Spleen (tissue), 11 donors: ENCODE results near the gene TFPT. TPM values are rescaled to one million over a fixed set of nuclear protein-coding genes. Genes with fewer than 3 reads are reported as not detected.
A peak's percentile ranks its signal among the peaks of the same experiment; 100 is the strongest.

Experiments
- DNase-seq: peaks from one replicate; pipeline ENCODE4 v3.0.0-alpha.2; 2020
- H3K27ac ChIP-seq, 8 donors: fragments of 200-600 bp; sonication (generic) in 7 of 8; 1 replicate in 4 of 8; 2 replicates in 4 of 8; pipeline versions ENCODE4 v1.5.0 to v1.8.0; 2016 to 2021; ENCODE audit warnings: inconsistent platforms in 4 of 8, mild to moderate bottlenecking in 4 of 8, moderate library complexity in 1 of 8
- H3K27me3 ChIP-seq, 7 donors: fragments of 200-600 bp; sonication (generic) in 6 of 7; replicated peaks in 1 of 7; 1 replicate in 4 of 7; 2 replicates in 3 of 7; pipeline versions ENCODE4 v1.5.0 to v1.8.0; 2016 to 2021; ENCODE audit warnings: inconsistent platforms in 3 of 7, mild to moderate bottlenecking in 1 of 7
- H3K36me3 ChIP-seq, 6 donors: fragments of 200-600 bp; sonication (generic) in 5 of 6; 1 replicate in 4 of 6; 2 replicates in 2 of 6; pipeline versions ENCODE4 v1.5.0 to v1.8.0; 2016 to 2021; ENCODE audit warnings: inconsistent platforms in 2 of 6
- H3K4me1 ChIP-seq, 6 donors: fragments of 200-600 bp; sonication (generic) in 5 of 6; 1 replicate in 3 of 6; 2 replicates in 3 of 6; pipeline versions ENCODE4 v1.5.0 to v1.8.0; 2016 to 2021; ENCODE audit warnings: inconsistent platforms in 3 of 6
- H3K4me3 ChIP-seq, 8 donors: fragments of 200-600 bp; sonication (generic) in 7 of 8; 1 replicate in 4 of 8; 2 replicates in 4 of 8; pipeline versions ENCODE4 v1.5.0 to v1.8.0; 2016 to 2021; ENCODE audit warnings: inconsistent platforms in 4 of 8, mild to moderate bottlenecking in 4 of 8, moderate library complexity in 2 of 8
- H3K9me3 ChIP-seq, 8 donors: fragments of 200-600 bp; sonication (generic) in 7 of 8; 1 replicate in 4 of 8; 2 replicates in 4 of 8; pipeline versions ENCODE4 v1.5.0 to v1.8.0; 2016 to 2021; ENCODE audit warnings: inconsistent platforms in 4 of 8
- CTCF ChIP-seq, 11 experiments: fragments of 200-600 bp in 7 of 11; fragments of 450-650 bp in 4 of 11; sonication (generic) in 4 of 11; IDR thresholded peaks in 8 of 11; conservative IDR thresholded peaks in 3 of 11; 1 replicate in 7 of 11; 2 replicates in 4 of 11; pipeline versions ENCODE4 v1.4.0 to v1.8.0; 2016 to 2021; ENCODE audit warnings: antibody characterized with exemption in 11 of 11, inconsistent platforms in 4 of 11, mild to moderate bottlenecking in 1 of 11
- POLR2A ChIP-seq, 3 donors: fragments of 450-650 bp; IDR thresholded peaks; one replicate each; pipeline ENCODE4 v1.5.1; 2017; ENCODE audit warnings: antibody characterized with exemption in 3 of 3, mild to moderate bottlenecking in 1 of 3
- POLR2AphosphoS5 ChIP-seq, 3 donors: sonication (generic); formaldehyde crosslinking; IDR thresholded peaks; one replicate each; pipeline ENCODE4 v1.5.1; 2017; ENCODE audit warnings: antibody characterized with exemption in 3 of 3
- WGBS, 5 donors: extraction: QIAGEN DNeasy Blood & Tissue Kit in 3 of 5; methylation state at CpG; one replicate each; pipeline versions ENCODE4 v1.1.5 to v1.1.7; 2013 to 2018; 5-methylcytosine and 5-hydroxymethylcytosine counted together
- intact Hi-C: fragments of 100-400 bp; cut with DNase I; formaldehyde crosslinking; loops from one replicate; pipeline ENCODE4 v1.15.0; 2023; ENCODE audit warnings: low total_unique reads
- polyA plus RNA-seq, 3 donors: library from polyadenylated mRNA; stranded (reverse); fragments of 200-250 nt; gene quantifications; one replicate each; pipeline ENCODE4 v1.2.1, GENCODE V29; 2013
- total RNA-seq, 7 donors: library from RNA; depleted of rRNA in 3 of 7; stranded (reverse); fragments of >200 nt in 3 of 7; fragmentation: NEBNext Ultra II Directional in 4 of 7; extraction: Animal tissue kit (Norgen Biotek cat#: 25700) in 4 of 7; gene quantifications; one replicate each; pipeline versions ENCODE4 v1.1.0 to v1.2.1, GENCODE V29; 2016 to 2021
- donor health status: healthy with polysubstance abuse.
- donor health status: DM: no; HTN: no; CAD: no; lungs with moderate emphysema.
- donor health status: DM: no; HTN: no; CAD: no.
- donor health status: Bipolar disorder and iron deficiency.
- donor health status: healthy.
- donor health status: DM: no; HTN: no; CAD: no.
- donor health status: DM: yes; HTN: yes; CAD: no.

The TFPT gene
- total and polyA plus RNA-seq, 10 donors = 16.5 to 36.5 (median 21.8) TPM

GRCh38 chr19:54108496-54108895 is 7.0 kb downstream of the TFPT start:
- Histone ChIP-seq H3K27me3 (no peaks in the 10 kb centered on the region), H3K4me1 (peaks cover 4 to 35% (median 12%) of the 10 kb centered on the region in 6 donors), H3K36me3 (peaks cover 0 to 94% (median 60%) of the 10 kb centered on the region in 6 donors), H3K4me3 (no peak overlapping the region), H3K27ac (no peak overlapping the region), H3K9me3 (no peaks in the 10 kb centered on the region)
- WGBS, 5 donors = 79 to 88% (median 81%) methylated on average over 5 to 7 of the region's 7 CpGs
- TF ChIP-seq POLR2AphosphoS5 (IDR thresholded peaks at IDR 0.05) (no peak), CTCF (IDR thresholded peaks at IDR 0.05 in 8 of 11, conservative IDR thresholded peaks at IDR 0.05 in 3 of 11) (no peak), POLR2A (IDR thresholded peaks at IDR 0.05) (no peak)
- intact Hi-C loops = no loop called here
- DNase-seq = no peak

- Histone ChIP-seq H3K27ac (no peak overlapping the region), H3K4me1 (peaks cover 7 to 35% (median 14%) of the 10 kb centered on the region in 6 donors), H3K4me3 (no peak overlapping the region), H3K36me3 (peaks cover 0 to 88% (median 60%) of the 10 kb centered on the region in 6 donors), H3K27me3 (no peaks in the 10 kb centered on the region), H3K9me3 (no peaks in the 10 kb centered on the region)
- 85 to 89% (median 87%) methylated on average over 18 to 21 of the region's 21 CpGs for WGBS, 5 donors
- intact Hi-C loops = no loop called here
- TF ChIP-seq POLR2AphosphoS5 (IDR thresholded peaks at IDR 0.05) = peak in 1 of 3 donors; percentile 50
- TF ChIP-seq CTCF (IDR thresholded peaks at IDR 0.05 in 8 of 11, conservative IDR thresholded peaks at IDR 0.05 in 3 of 11) = no peak
- no peak for TF ChIP-seq POLR2A (IDR thresholded peaks at IDR 0.05)
- peak; percentile 69 for DNase-seq
Observed at GRCh38 chr19:54107876-54108490, 7.5 kb downstream of the TFPT start.

- intact Hi-C loops = no loop called here
- no peak for TF ChIP-seq POLR2AphosphoS5 (IDR thresholded peaks at IDR 0.05)
- no peak for TF ChIP-seq POLR2A (IDR thresholded peaks at IDR 0.05)
- no peak for TF ChIP-seq CTCF (IDR thresholded peaks at IDR 0.05 in 8 of 11, conservative IDR thresholded peaks at IDR 0.05 in 3 of 11)
- peaks cover 0 to 76% (median 56%) of the 10 kb centered on the region in 6 donors for H3K36me3 ChIP-seq
Observed at GRCh38 chr19:54106716-54107115, 8.7 kb downstream of the TFPT start.

GRCh38 chr19:54105796-54106195 is 9.7 kb downstream of the TFPT start:
- intact Hi-C loops = no loop called here
- DNase-seq = peak; percentile 63
- TF ChIP-seq POLR2AphosphoS5 (IDR thresholded peaks at IDR 0.05) (no peak), POLR2A (IDR thresholded peaks at IDR 0.05) (no peak), CTCF (IDR thresholded peaks at IDR 0.05 in 8 of 11, conservative IDR thresholded peaks at IDR 0.05 in 3 of 11) (no peak)
- no peak overlapping the region for H3K27ac ChIP-seq
- H3K9me3 ChIP-seq = no peaks in the 10 kb centered on the region
- H3K4me3 ChIP-seq = no peak overlapping the region
- 91 to 97% (median 93%) methylated on average over 10 of the region's 10 CpGs for WGBS, 5 donors
- H3K36me3 ChIP-seq = peaks cover 0 to 66% (median 51%) of the 10 kb centered on the region in 6 donors
- no peaks in the 10 kb centered on the region for H3K27me3 ChIP-seq
- H3K4me1 ChIP-seq = peaks cover 7 to 54% (median 24%) of the 10 kb centered on the region in 6 donors

More at GRCh38 chr19:54106716-54107115, 8.7 kb downstream of the TFPT start:
- Histone ChIP-seq H3K27me3 (no peaks in the 10 kb centered on the region), H3K9me3 (no peaks in the 10 kb centered on the region), H3K4me1 (peaks cover 7 to 45% (median 22%) of the 10 kb centered on the region in 6 donors), H3K4me3 (no peak overlapping the region), H3K27ac (no peak overlapping the region)
- 88 to 94% (median 89%) methylated on average over 14 to 15 of the region's 15 CpGs for WGBS, 5 donors
- peak; percentile 59 for DNase-seq
